KMS-11 (cell line): Measurements from ENCODE around the gene MINDY4B.

Experiments
- H2AFZ ChIP-seq: fragments of 200-600 bp; sonication (generic); 2 replicates; pipeline ENCODE4 v1.6.1; 2016; ENCODE audit warnings: antibody characterized with exemption, mixed run types, low read depth
- H3K27ac ChIP-seq: fragments of 200-600 bp; sonication (generic); 2 replicates; pipeline ENCODE4 v1.6.1; 2016; ENCODE audit warnings: mild to moderate bottlenecking, mixed run types
- H3K27me3 ChIP-seq: fragments of 200-600 bp; sonication (generic); 2 replicates; pipeline ENCODE4 v1.6.1; 2017; ENCODE audit warnings: mild to moderate bottlenecking, low read depth, mixed run types, moderate library complexity; ENCODE audit not compliant: insufficient read depth
- H3K36me3 ChIP-seq: fragments of 200-600 bp; sonication (generic); 2 replicates; pipeline ENCODE4 v1.6.1; 2017; ENCODE audit warnings: mild to moderate bottlenecking, mixed run types; ENCODE audit not compliant: insufficient read depth
- H3K4me1 ChIP-seq: fragments of 200-600 bp; sonication (generic); 2 replicates; pipeline ENCODE4 v1.6.1; 2016; ENCODE audit warnings: mild to moderate bottlenecking, low read depth, mixed run types; ENCODE audit not compliant: poor library complexity, severe bottlenecking
- H3K4me2 ChIP-seq: fragments of 200-600 bp; sonication (generic); 2 replicates; pipeline ENCODE4 v1.7.0; 2016; ENCODE audit warnings: mild to moderate bottlenecking, mixed run types
- H3K4me3 ChIP-seq: fragments of 200-600 bp; sonication (generic); IDR thresholded peaks from 2 replicates; pipeline ENCODE4 v1.6.1; 2017; ENCODE audit warnings: low read depth, low read length, mixed read lengths; ENCODE audit not compliant: insufficient read depth
- H3K79me2 ChIP-seq: fragments of 200-600 bp; sonication (generic); 2 replicates; pipeline ENCODE4 v1.6.1; 2016; ENCODE audit warnings: low read depth, mixed run types; ENCODE audit not compliant: insufficient read depth
- H3K9ac ChIP-seq: fragments of 200-600 bp; sonication (generic); 2 replicates; pipeline ENCODE4 v1.6.1; 2016; ENCODE audit warnings: mild to moderate bottlenecking, mixed run types
- H4K20me1 ChIP-seq: fragments of 200-600 bp; sonication (generic); 2 replicates; pipeline ENCODE4 v1.6.1; 2016; ENCODE audit warnings: mild to moderate bottlenecking, mixed run types; ENCODE audit not compliant: insufficient read depth
- TF ChIP-seq, protein P1 (sequence below): fragments of 200-600 bp; sonication (generic); conservative IDR thresholded peaks from 2 replicates; pipeline ENCODE4 v1.6.1; 2017; ENCODE audit warnings: low read depth, mild to moderate bottlenecking, antibody characterized with exemption, low read length, moderate library complexity, mixed read lengths

MINDY4B gene

DNA sequence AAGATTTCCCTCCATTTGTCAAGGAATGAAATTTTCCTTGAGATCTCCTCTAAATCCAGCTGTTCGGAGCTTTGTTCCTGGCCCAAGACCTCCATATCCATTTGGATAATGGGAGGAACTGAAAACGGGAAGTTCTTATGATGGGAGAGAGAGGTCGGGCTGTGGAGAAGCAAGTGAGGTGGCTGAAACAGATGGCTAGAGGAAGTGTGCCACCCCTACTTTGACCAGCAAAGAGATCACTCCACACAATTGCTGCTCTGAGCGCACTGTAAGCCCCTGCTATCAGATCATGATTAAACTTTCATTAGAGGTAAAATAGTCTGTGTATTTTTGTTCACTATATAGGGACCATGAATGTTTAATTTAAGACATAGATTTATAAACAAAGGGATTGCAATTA is at the start of gene MINDY4B:
MINDY4B (minus strand) TSS at position 101 of the 400 bp plus-strand sequence; CDS start at position 101, 0 bp downstream.
- no peaks in the 10 kb centered on the region for H3K27me3 ChIP-seq
- H3K9ac ChIP-seq = no peak within 1 kb of the TSS
- H3K4me2 ChIP-seq = no peak within 1 kb of the TSS
- H3K27ac ChIP-seq = no peak within 1 kb of the TSS
- no peak within 1 kb of the TSS for H2AFZ ChIP-seq
- no peaks in the 10 kb centered on the region for H3K36me3 ChIP-seq
- H3K79me2 ChIP-seq = no peaks in the 10 kb centered on the region
- no peak within 1 kb of the TSS for H3K4me3 ChIP-seq
- H4K20me1 ChIP-seq = no peaks in the 10 kb centered on the region
- TF ChIP-seq, protein P1, sequence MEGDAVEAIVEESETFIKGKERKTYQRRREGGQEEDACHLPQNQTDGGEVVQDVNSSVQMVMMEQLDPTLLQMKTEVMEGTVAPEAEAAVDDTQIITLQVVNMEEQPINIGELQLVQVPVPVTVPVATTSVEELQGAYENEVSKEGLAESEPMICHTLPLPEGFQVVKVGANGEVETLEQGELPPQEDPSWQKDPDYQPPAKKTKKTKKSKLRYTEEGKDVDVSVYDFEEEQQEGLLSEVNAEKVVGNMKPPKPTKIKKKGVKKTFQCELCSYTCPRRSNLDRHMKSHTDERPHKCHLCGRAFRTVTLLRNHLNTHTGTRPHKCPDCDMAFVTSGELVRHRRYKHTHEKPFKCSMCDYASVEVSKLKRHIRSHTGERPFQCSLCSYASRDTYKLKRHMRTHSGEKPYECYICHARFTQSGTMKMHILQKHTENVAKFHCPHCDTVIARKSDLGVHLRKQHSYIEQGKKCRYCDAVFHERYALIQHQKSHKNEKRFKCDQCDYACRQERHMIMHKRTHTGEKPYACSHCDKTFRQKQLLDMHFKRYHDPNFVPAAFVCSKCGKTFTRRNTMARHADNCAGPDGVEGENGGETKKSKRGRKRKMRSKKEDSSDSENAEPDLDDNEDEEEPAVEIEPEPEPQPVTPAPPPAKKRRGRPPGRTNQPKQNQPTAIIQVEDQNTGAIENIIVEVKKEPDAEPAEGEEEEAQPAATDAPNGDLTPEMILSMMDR = no peak
- no peaks in the 10 kb centered on the region for H3K4me1 ChIP-seq

DNA sequence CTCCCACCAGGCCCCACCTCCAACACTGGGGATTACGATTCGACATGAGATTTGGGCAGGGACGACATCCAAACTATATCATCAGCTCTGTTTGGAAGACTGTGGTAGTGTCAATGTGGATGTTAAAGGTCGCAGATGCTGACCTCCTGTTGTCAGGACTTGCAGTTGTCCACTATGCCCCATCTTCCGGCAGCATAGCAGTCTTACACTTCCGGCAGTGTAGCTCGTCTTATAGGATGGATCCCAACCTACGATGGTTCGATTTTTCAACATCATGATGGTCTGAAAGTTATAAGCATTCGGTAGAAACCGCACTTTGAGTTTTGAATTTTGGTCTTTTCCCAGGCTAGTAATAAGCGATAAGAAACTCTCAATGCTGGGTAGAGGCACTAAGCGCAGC is 46.7 kb upstream of the MINDY4B start:
- Histone ChIP-seq H3K36me3 (no peaks in the 10 kb centered on the region), H3K79me2 (no peaks in the 10 kb centered on the region), H3K4me2 (no peak overlapping the region), H4K20me1 (no peaks in the 10 kb centered on the region), H2AFZ (no peak overlapping the region), H3K4me3 (no peak overlapping the region), H3K4me1 (no peaks in the 10 kb centered on the region), H3K27ac (no peak overlapping the region), H3K27me3 (no peaks in the 10 kb centered on the region), H3K9ac (no peak overlapping the region)
- TF ChIP-seq, protein P1 = no peak

DNA sequence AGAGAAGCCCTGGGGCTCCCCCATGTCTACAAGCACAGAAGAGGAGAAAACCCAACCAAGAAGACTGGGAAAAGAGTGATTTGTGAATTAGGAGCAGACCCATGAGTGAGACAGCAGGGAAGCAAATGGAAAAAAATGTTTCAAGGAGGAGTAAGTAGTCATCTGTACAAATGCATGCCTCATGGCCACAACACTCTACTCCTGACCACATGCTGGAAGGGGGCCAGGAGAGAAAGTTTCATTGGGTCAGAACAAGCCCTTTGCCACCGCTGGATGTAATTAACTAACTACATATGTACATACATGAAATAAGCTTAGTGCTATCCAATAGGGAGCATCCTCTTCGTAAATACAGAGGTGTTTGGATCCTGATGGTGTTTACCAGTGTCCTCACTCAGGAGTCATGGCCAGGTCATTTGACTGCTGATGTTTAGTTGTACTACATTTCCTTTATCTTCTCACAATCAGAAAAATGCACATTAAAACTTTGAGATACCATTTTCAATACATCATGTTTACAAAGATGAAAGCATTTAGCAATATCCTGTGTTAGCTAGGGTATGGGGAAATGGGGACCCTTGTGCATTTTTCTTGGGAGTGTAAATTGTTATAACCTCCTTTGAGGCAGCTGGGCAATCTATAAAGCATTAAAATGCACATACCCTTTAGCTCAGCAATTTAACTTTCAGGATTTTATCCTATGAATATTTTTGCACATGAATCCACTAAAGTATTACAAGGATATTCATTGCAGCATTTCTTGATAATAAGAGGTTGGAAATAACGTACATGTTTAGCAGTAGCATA is 40.2 kb upstream of the MINDY4B start:
- H3K4me3 ChIP-seq = no peak overlapping the region
- no peak overlapping the region for H3K4me2 ChIP-seq
- H3K4me1 ChIP-seq = no peaks in the 10 kb centered on the region
- no peak overlapping the region for H2AFZ ChIP-seq
- no peaks in the 10 kb centered on the region for H3K27me3 ChIP-seq
- H3K9ac ChIP-seq = no peak overlapping the region
- no peaks in the 10 kb centered on the region for H4K20me1 ChIP-seq
- no peaks in the 10 kb centered on the region for H3K36me3 ChIP-seq
- H3K79me2 ChIP-seq = no peaks in the 10 kb centered on the region
- TF ChIP-seq, protein P1 = no peak
- no peak overlapping the region for H3K27ac ChIP-seq

DNA sequence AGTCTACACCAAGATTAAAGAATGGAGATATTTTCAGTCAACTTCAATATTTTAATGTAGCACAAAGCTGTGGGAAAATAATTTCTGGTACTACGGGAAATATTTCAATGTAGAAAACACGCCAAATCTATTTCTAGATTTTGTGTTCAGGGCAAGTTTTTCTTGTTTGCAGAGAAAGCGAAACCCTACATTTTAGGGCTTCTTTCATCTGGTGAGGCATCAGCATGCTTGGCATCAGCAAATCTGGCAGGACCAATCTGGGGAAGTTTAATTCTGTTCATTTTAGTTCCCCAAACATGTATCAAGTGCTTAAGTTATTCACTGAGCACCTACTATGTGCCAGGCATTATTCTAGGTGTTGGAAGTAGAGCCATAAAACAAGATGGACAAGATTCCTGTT is 37.0 kb upstream of the MINDY4B start:
- no peak overlapping the region for H3K27ac ChIP-seq
- no peak overlapping the region for H3K4me2 ChIP-seq
- no peak overlapping the region for H2AFZ ChIP-seq
- TF ChIP-seq, protein P1 = no peak
- H3K27me3 ChIP-seq = no peaks in the 10 kb centered on the region
- no peaks in the 10 kb centered on the region for H3K36me3 ChIP-seq
- H3K4me3 ChIP-seq = no peak overlapping the region
- H3K4me1 ChIP-seq = no peaks in the 10 kb centered on the region
- no peak overlapping the region for H3K9ac ChIP-seq
- H4K20me1 ChIP-seq = no peaks in the 10 kb centered on the region
- no peaks in the 10 kb centered on the region for H3K79me2 ChIP-seq
